Right cardiac atrium (tissue), 5 donors: ENCODE results near the gene STIM2. TPM values are rescaled to one million over a fixed set of nuclear protein-coding genes. Genes with fewer than 3 reads are reported as not detected.

ENCODE experiments used
- ATAC-seq, 2 donors: fragments of 200-7000 bp; cut with Tn5 transposase; one replicate each; pipeline versions ENCODE4 v1.8.0 to v1.9.1; 2020; ENCODE audit warnings: moderate library complexity in 2 of 2, mild to moderate bottlenecking in 1 of 2
- DNase-seq, 3 donors: peaks; one replicate each; pipeline ENCODE4 v3.0.0-alpha.2; 2020
- H3K27ac ChIP-seq: one replicate; pipeline ENCODE4 v1.5.1; 2013; ENCODE audit warnings: mild to moderate bottlenecking, low read length, control low read depth, moderate library complexity
- H3K27me3 ChIP-seq: one replicate; pipeline ENCODE4 v1.6.1; 2013; ENCODE audit not compliant: control insufficient read depth, insufficient read depth
- H3K4me1 ChIP-seq: one replicate; pipeline ENCODE4 v1.6.1; 2013; ENCODE audit warnings: low read length; ENCODE audit not compliant: control insufficient read depth, insufficient read depth
- H3K4me3 ChIP-seq: one replicate; pipeline ENCODE4 v1.5.1; 2013; ENCODE audit warnings: low read length, control low read depth
- H3K9me3 ChIP-seq: one replicate; pipeline ENCODE4 v1.6.1; 2013; ENCODE audit warnings: low read length; ENCODE audit not compliant: control insufficient read depth
- WGBS: extraction: QIAGEN DNeasy Blood & Tissue Kit; methylation state at CpG from one replicate; pipeline ENCODE4 v1.1.7; 2013; 5-methylcytosine and 5-hydroxymethylcytosine counted together
- intact Hi-C, 4 donors: fragments of 100-400 bp; cut with DNase I; formaldehyde crosslinking; loops; one replicate each; pipeline versions ENCODE4 v1.11.0 to v1.14.0; 2022 to 2023
- polyA plus RNA-seq: library from polyadenylated mRNA; stranded (reverse); fragments of 200-250 nt; gene quantifications from one replicate; pipeline ENCODE4 v1.2.3, GENCODE V29; 2013
- total RNA-seq, 4 donors: library from RNA; stranded (reverse); fragmentation: NEBNext Ultra II Directional; extraction: Animal tissue kit (Norgen Biotek cat#: 25700); gene quantifications; one replicate each; pipeline ENCODE4 v1.2.1, GENCODE V29; 2021
- donor health status: healthy with polysubstance abuse.
- donor health status: DM: no; HTN: yes; CAD: no.
- donor health status: DM: no; HTN: no; CAD: no.
- donor health status: DM: no; HTN: yes; CAD: no; lungs with severe emphysema.
- donor health status: DM: yes; HTN: yes; CAD: no.

Gene STIM2
- total and polyA plus RNA-seq, 5 donors = 6.0 to 20.8 (median 15.6) TPM

- ATAC-seq (no peak), DNase-seq (no peak)
- Histone ChIP-seq H3K4me1 (peaks cover 3% of the 10 kb centered on the region), H3K27me3 (no peaks in the 10 kb centered on the region), H3K4me3 (peak overlapping the region; percentile 69), H3K27ac (peak overlapping the region; percentile 94), H3K9me3 (no peaks in the 10 kb centered on the region)
- intact Hi-C loops = no loop called here
- WGBS = 12% methylated on average over 17 of the region's 17 CpGs
Observed at GRCh38 chr4:26858035-26858918, 2.4 kb upstream of the STIM2 start.

GRCh38 chr4:26858947-26859401 is 1.7 kb upstream of the STIM2 start:
- no peak overlapping the region for H3K27ac ChIP-seq
- H3K4me1 ChIP-seq = peaks cover 3% of the 10 kb centered on the region
- intact Hi-C loops = no loop called here

GRCh38 chr4:26859762-26860156 is 882 bp upstream of the STIM2 start:
- DNase-seq = no peak
- WGBS = 55% methylated on average over 5 of the region's 5 CpGs
- Histone ChIP-seq H3K4me3 (peak overlapping the region; percentile 91), H3K4me1 (peaks cover 3% of the 10 kb centered on the region), H3K27me3 (no peaks in the 10 kb centered on the region), H3K9me3 (no peaks in the 10 kb centered on the region), H3K27ac (no peak overlapping the region)
- no peak for ATAC-seq
- intact Hi-C loops = loop anchor here in 2 of 4 donors (10.0 kb wide), 2 partner anchors 135 to 145 kb away; no protein-coding TSS in a partner anchor

More at GRCh38 chr4:26858947-26859401, 1.7 kb upstream of the STIM2 start:
- Histone ChIP-seq H3K4me3 (no peak overlapping the region), H3K9me3 (no peaks in the 10 kb centered on the region), H3K27me3 (no peaks in the 10 kb centered on the region)
- 66% methylated on average over 3 of the region's 3 CpGs for WGBS
- DNase-seq = no peak
- no peak for ATAC-seq

DNA sequence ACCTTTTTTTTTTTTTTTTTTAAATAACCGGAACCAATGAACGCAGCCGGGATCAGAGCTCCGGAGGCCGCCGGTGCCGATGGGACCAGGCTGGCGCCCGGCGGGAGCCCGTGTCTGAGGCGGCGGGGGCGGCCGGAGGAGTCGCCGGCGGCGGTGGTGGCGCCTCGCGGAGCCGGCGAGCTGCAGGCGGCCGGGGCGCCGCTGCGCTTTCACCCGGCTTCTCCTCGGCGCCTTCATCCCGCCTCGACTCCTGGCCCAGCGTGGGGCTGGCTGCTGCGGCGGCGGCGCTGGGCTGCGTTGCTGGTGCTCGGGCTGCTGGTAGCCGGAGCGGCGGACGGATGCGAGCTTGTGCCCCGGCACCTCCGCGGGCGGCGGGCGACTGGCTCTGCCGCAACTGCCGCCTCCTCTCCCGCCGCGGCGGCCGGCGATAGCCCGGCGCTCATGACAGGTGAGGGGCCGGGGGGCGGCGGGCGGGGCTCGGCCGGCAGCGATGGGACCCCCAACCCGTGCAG is 337 bp downstream of the STIM2 start:
- Histone ChIP-seq H3K4me1 (peaks cover 3% of the 10 kb centered on the region), H3K4me3 (peak overlapping the region; percentile 91), H3K27ac (peak overlapping the region; percentile 98), H3K27me3 (no peaks in the 10 kb centered on the region), H3K9me3 (no peaks in the 10 kb centered on the region)
- DNase-seq = peak; percentile 65 to 86 (median 83)
- under 1% methylated on average over 70 of the region's 70 CpGs for WGBS
- intact Hi-C loops = loop anchor here in 2 of 4 donors (10.0 kb wide), 2 partner anchors 134 to 144 kb away; no protein-coding TSS in a partner anchor
- ATAC-seq = peak; percentile 11 to 40

DNA sequence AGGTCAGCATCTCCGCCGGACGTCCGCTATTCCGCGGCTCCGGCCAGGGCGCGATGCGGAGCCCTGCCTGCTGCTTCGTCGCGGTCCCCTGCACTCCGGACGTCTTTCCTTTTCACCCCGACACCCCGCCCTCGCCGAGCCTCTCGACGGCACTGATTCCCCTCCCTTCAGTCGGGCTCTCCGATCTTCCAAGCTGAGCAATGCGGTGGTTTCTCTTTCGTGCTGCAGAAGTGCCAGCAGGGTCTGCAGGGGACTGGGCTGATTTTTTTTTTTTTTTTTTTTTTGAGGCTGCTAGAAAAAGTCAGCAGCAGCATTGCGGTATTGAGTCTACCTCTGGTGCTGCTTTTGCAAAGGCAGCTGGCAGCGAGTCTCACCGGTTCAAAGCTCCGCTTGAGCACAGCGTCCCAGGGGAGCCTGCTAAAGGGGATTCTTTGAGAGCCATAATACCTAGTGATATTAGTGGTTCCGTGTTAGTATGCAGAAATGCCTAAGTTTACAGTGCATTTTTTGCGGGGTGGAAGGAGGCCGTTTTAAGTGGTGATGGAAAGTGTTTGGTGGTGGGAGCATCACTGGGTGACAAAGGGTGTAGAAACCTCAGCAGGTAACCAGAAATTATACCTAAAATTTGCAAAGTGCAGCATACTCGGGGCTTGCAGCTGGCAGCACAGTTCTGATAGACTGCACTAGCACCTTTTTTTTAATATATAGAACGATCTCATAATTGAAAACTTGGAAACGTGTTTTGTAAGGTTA is 969 bp downstream of the STIM2 start:
- Histone ChIP-seq H3K27ac (peak overlapping the region; percentile 98), H3K4me1 (peaks cover 5% of the 10 kb centered on the region), H3K9me3 (no peaks in the 10 kb centered on the region), H3K4me3 (peak overlapping the region; percentile 91), H3K27me3 (no peaks in the 10 kb centered on the region)
- DNase-seq = peak; percentile 79 to 90 (median 89)
- peak; percentile 49 to 50 for ATAC-seq
- under 1% methylated on average over 36 of the region's 36 CpGs for WGBS
- intact Hi-C loops = loop anchor here in 2 of 4 donors (10.0 kb wide), 2 partner anchors 133 to 143 kb away; no protein-coding TSS in a partner anchor

DNA sequence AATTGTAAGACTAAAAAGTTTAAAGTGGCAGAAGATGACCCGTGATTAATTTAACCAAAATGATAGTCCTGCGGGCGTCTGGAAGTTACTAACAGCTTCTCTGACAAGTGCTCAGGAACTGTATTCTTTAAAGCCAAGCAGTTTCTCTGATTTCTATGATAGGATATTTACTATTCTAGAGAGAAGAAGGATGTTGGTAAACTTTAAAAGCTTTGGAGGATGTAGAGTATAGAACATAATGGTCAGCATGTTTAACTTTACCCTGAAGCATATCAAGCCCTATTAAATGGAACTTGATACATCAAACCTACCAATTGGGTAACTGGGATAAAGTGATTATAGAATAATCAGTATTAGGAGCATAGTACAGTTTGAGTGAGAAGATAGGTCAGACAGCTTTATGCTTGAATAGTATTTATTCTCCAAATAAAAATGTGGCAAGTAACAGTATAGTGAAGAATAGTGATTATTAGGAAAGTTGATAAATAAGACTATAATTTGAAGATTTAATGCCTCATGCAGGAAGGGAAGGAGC is 1.8 kb downstream of the STIM2 start:
- DNase-seq (no peak), ATAC-seq (no peak)
- peak overlapping the region; percentile 91 for H3K4me3 ChIP-seq
- peaks cover 5% of the 10 kb centered on the region for H3K4me1 ChIP-seq
- intact Hi-C loops = loop anchor here in 2 of 4 donors (10.0 kb wide), 2 partner anchors 132 to 142 kb away; no protein-coding TSS in a partner anchor
- H3K27ac ChIP-seq = no peak overlapping the region
- H3K27me3 ChIP-seq = no peaks in the 10 kb centered on the region
- 14% methylated on average over 3 of the region's 3 CpGs for WGBS
- no peaks in the 10 kb centered on the region for H3K9me3 ChIP-seq

DNA sequence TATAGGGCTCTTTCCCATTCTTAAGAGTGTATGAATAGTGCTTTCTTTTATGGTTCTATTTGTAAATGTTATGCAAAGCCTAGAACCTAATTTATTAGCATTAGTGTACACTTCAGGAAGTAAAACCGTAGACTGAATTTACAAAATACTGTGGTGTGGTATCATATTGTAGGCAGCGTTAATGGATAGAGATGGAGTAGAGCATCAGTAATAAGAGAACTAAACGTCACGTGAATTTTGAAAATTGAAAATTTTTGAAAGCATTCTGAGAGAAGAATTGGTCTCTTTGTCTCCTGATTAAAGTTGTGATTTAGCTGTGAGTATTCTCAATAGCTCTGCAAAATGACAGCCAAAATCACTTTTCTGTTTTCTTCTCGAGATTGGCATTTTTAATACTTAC is 2.9 kb downstream of the STIM2 start:
- H3K4me1 ChIP-seq = peaks cover 5% of the 10 kb centered on the region
- no peaks in the 10 kb centered on the region for H3K9me3 ChIP-seq
- DNase-seq (no peak), ATAC-seq (no peak)
- 60% methylated on average over 5 of the region's 5 CpGs for whole genome bisulfite sequencing
- intact Hi-C loops = loop anchor here in 2 of 4 donors (10.0 kb wide), 2 partner anchors 131 to 141 kb away; no protein-coding TSS in a partner anchor
- no peaks in the 10 kb centered on the region for H3K27me3 ChIP-seq
- no peak overlapping the region for H3K4me3 ChIP-seq
- no peak overlapping the region for H3K27ac ChIP-seq

GRCh38 chr4:26864899-26865298 is 4.3 kb downstream of the STIM2 start:
- DNase-seq (no peak), ATAC-seq (no peak)
- intact Hi-C loops = loop anchor here in 2 of 4 donors (10.0 kb wide), 2 partner anchors 130 to 140 kb away; no protein-coding TSS in a partner anchor
- Histone ChIP-seq H3K27ac (no peak overlapping the region), H3K27me3 (no peaks in the 10 kb centered on the region), H3K4me3 (no peak overlapping the region), H3K9me3 (no peaks in the 10 kb centered on the region), H3K4me1 (peaks cover 5% of the 10 kb centered on the region)
- 46% methylated on average over 3 of the region's 3 CpGs for WGBS

DNA sequence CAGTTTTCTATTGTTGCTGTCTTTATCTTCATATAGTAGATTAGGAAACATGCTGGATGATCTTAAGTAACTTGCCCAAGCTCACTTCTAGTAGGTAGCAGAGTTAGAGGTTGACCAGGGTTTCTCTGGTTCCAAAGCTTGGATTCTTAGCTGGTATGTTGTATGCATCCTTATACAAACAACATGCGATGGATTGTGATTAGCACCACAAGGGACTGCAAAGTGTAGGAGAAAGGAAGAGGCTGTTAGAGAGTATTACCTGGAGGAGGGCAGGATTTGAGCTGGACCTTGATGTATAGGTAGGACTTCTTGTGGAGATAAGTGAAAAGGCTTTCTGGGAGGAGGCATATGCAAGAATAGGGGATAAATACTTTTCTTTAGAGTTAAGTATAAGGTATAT is 5.6 kb downstream of the STIM2 start:
- no peak for DNase-seq
- H3K9me3 ChIP-seq = no peaks in the 10 kb centered on the region
- no peak overlapping the region for H3K4me3 ChIP-seq
- intact Hi-C loops = loop anchor here in 2 of 4 donors (10.0 kb wide), 2 partner anchors 129 to 139 kb away; no protein-coding TSS in a partner anchor
- H3K27ac ChIP-seq = peak overlapping the region; percentile 52
- peaks cover 5% of the 10 kb centered on the region for H3K4me1 ChIP-seq
- H3K27me3 ChIP-seq = no peaks in the 10 kb centered on the region
- WGBS = 94% methylated on average over 1 of the region's 1 CpG
- ATAC-seq = no peak

DNA sequence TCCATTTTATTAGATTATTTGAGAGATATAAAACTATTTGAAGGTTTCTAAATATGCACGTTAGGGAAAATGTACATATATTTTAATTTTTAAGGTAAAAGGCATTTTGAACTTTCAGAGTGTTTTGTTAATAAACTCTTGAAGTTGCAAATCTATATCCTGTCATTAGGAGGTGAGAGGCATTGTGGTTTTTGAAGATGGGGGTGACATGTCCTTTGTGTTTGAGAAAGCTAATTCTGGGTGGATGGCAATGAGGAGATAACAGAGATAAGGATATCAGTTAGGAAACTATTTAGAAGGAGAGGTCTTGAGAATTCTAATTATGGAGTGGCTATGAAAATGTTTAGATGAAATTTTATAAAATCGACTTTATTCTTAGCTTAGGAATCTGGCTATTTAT is 6.1 kb downstream of the STIM2 start:
- peaks cover 5% of the 10 kb centered on the region for H3K4me1 ChIP-seq
- no peaks in the 10 kb centered on the region for H3K27me3 ChIP-seq
- intact Hi-C loops = loop anchor here in 2 of 4 donors (10.0 kb wide), 2 partner anchors 128 to 138 kb away; no protein-coding TSS in a partner anchor
- H3K27ac ChIP-seq = no peak overlapping the region
- WGBS = 66% methylated on average over 2 of the region's 2 CpGs
- no peaks in the 10 kb centered on the region for H3K9me3 ChIP-seq
- ATAC-seq (no peak), DNase-seq (no peak)
- H3K4me3 ChIP-seq = no peak overlapping the region
